Testis (tissue), 2 donors: Measurements from ENCODE around the gene RMDN2.

Experiments used
- CTCF ChIP-seq, 3 experiments: fragments of 450-650 bp in 2 of 3; fragments of 200-600 bp in 1 of 3; sonication (generic) in 1 of 3; IDR thresholded peaks; one replicate each; pipeline ENCODE4 v1.5.1; 2016 to 2019; ENCODE audit warnings: antibody characterized with exemption in 3 of 3, mild to moderate bottlenecking in 2 of 3, moderate library complexity in 1 of 3
- POLR2A ChIP-seq: fragments of 450-650 bp; IDR thresholded peaks from one replicate; pipeline ENCODE4 v1.6.1; 2017; ENCODE audit warnings: antibody characterized with exemption, mild to moderate bottlenecking, moderate library complexity

GRCh38 chr2:38028829-38029228 lies 103.7 kb downstream of the RMDN2 start:
- TF ChIP-seq CTCF (IDR thresholded peaks at IDR 0.05) (no peak), POLR2A (no peak)
